HTR-8/SVneo (cell line): ENCODE measurements around the gene TREH.
A peak's percentile ranks its signal among the peaks of the same experiment; 100 is the strongest.
"Not testable (repeated sequence)": the region's sequence is repeated elsewhere in the genome, so short reads cannot be mapped to it uniquely, and the experiment has no call there.

Experiments
- DNase-seq: peaks from one replicate; pipeline ENCODE4 v3.0.0; 2011; ENCODE audit warnings: low spot score, mixed read lengths; ENCODE audit not compliant: insufficient read length
- FAIRE-seq: peaks from 2 replicates; lab custom pipeline; 2011; peaks lifted over from hg19 to GRCh38; lab: Jason Lieb, UNC

TREH gene

DNA sequence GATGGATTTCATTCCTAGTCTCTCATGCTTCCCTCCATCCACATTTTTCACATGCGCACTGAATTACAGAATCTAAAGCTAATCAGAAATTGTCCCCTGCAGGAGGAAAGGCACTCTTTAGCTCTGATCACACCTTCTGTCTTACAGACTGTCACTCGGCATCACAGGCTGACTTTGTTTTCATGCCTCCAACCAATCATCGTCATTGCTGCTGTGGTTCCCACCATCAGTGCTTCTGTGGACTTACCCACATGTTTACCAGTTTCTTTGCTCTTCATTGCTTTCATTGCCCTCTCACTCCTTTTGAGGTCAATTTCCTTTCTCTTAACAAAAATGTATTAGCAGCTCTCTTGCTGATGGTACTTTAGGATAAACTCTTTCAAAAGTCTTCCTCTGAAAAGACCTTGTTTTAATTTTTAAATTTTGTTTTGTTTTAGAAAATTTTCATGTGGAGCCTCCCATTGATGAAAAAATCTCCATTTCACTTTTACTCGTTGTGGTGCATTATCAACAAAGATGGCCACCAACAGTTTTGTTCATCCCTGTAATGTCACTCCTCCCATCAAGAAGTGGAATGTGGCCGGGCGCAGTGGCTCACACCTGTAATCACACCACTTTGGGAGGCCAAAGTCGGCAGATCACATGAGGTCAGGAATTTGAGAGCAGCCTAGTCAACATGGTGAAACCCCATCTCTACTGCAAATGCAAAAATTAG is 20.2 kb upstream of the TREH start:
- FAIRE-seq (no peak), DNase-seq (no peak)

DNA sequence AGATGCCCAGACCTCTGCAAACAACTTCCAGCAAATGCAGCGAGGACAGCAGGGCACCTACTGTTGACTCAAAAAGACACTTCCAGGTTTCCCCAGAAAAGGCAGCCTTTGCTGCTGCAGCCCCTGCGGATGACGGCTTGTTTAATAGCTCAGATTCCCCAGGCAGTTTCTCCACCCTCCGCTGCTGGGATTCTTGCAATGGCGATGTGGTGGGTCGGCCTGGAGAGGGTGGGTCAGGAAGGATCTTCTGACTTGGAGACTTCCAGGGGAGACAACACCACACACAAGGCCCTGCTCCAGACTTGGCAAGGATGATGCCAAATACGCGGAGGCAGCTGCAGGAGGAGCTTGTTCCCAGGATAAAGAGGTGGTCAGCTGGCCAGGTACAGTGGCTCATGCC is 17.9 kb upstream of the TREH start:
- no peak for DNase-seq
- no peak for FAIRE-seq

DNA sequence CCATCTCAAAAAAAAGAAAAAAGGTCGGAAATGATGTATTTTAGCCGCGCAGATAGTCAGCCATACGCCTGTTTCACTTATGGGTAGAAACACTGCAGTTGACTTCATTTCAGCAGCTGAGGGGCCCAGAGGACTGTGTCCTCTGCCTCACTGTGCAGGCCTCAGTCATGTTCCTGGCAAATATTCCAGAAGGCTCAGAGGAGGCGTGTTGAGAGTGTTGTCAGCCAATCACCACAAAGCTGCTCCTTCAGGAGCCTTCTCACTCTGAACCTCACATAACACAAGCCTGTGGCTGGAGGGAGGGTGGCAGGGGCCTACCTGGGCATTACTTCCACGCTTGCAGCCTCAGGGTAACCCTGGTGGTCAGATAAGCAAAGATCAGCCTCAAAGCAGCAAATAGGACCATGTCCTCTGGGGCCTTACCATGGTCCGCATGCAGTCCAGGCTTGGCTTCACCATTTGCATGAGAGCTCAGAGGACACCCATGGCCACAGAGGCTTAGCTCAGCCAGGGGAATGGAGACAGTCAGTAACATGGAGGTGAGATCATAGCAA is 17.3 kb upstream of the TREH start:
- FAIRE-seq (no peak), DNase-seq (no peak)

DNA sequence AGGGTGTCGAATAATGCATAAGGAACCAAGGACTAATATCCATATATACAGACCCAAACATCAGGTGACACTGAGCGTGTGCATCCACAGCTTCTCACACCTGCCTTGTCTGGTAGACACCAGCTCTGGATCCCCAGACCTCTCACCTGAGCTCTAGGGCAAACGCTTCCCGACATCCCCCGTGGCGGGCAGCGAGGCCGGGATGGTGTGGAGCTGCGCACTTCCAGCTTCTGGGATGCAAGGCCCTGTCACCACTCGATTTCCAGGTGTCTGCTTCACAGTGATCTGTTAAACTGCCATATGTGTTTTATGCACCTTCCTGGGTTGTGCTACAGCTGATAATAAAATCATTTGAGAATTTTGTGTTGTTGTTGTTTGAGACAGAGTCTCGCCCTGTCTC is 15.3 kb upstream of the TREH start:
- no peak for FAIRE-seq

DNA sequence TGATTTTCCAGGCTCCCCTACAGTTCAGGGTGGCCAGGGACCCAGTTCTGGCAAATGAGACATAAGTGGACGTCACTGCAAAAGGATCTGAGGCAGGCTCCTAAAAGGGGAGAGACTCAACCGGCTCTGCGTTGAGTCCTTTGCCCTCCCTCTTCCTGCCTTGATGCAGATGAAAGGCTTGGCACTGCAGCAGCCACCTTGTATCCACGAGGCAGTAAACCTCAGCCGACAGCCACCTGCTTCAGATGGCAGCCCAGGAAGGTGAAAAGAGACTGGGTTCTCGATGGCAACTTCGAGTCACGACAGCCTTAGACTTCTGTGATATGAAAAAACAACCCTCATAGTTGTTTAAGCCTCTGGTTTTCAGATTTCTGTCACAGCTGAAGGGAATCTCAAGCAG is 14.7 kb upstream of the TREH start:
- FAIRE-seq: no peak
- no peak for DNase-seq

More for the DNA sequence above, 15.3 kb upstream of the TREH start:
- no peak for DNase-seq

DNA sequence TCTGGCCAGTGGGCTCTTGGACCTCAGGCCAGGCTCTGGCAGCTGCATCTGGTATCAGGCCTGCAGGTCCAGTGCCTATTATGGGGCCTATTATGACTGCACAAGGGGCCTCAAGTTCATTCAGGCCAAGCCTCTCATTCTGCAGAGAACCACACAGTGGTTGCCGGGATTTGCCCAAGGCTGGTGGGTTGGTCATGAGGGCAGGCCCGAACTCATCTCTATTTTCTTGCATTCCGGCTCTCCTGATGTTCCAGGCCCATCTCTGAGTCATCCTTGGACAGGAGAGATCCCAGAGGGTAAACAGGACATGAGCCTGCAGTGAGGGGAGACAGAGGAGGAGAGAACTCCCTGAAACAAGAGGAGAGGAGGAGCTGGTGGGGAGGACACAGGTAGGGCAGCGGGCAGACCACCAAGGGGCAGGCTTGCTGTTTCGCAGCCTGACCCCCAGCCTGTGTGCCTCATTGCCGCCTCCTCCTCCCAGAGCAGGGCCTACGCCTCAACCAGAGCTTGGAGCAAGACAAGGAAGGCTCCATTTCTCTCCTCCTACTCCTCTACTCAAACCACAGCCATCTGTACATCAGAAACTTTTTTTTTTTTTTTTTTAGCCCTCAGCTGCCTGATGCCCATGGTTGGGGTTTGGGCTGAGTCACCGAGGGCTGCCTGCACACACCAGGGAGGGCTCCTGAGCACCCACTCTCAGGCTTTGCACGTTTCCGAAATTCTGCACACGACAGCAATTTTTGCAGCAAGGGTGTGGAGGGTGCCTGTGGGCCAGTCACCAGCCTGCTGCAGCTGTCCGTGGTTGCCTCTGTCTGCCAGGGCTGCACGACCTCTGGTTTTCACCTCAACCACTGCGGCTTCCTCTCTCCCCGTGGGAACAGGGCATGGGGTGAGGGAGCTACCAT is 12.7 kb upstream of the TREH start:
- FAIRE-seq (peak; percentile 54), DNase-seq (peak; percentile 69)

DNA sequence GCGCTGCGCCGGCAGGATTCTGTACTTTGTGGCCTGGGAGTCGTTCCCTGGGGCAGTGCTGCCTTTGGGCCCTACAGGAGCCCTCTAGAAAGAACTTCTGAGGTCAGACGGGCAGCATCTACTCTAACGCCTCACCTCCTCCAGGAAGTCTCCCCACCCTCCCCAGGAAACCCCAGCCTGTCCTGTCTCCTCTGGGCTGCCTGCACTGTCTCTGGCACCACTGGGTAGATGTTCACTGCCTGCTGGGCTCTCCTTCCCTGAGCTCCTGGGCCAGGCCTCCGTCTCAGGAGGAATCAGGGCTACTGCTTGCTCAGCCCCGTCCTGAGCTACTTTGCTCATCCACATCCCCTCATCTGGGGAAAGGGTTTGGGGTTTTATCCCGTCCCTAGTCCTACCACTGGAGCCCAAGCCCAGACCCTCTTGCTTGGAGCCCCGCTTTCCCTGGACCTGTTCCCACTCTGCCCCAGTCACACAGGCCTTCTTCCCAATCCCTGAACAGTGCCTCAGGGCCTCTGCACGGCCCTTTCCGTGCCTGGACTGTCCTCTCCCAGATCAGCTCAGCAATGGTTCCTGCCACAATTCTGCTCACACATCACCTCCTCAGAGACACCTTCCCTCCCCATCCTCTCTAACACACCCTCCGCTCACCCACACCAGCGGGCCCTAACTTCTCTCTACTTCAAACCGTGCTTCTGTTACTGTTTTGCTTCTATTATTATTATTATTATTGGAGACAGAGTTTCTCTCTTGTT is 11.3 kb upstream of the TREH start:
- DNase-seq (no peak), FAIRE-seq (no peak)

DNA sequence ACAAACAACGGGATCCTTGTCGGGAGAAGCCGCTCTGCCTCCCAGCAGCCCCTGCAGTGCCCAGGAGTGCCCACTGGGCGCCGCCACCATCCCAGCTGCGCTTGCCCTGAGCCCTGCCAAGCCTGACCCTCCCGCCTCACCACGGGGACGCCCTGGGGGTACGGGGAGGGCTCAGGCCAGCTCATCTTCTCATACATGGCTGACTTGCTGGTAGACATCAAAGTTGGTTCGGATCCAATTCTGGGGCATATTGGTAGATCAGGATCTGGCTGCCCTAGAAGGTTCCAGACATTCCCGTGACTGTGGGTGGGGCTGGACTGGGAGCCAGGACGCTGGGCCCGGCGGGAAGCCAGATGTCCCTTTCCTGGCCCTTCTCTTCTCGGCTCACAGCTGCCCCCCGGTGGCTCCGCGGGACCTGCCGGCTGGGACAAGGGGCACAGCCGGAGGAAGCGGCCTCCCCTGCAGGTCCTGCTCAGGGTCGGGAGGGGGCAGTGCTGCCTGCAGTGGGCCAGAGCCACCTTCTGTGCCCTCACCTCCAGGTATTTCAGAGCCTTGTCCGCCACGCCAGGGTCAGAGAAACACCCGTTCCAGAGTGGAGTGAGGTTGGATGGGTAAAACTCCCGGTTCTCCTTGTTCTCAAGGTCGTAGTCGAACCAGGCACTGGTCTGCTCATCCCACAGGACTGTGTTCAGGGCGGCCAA is 10.6 kb upstream of the TREH start:
- DNase-seq: peak; percentile 92
- FAIRE-seq: peak; percentile 98

DNA sequence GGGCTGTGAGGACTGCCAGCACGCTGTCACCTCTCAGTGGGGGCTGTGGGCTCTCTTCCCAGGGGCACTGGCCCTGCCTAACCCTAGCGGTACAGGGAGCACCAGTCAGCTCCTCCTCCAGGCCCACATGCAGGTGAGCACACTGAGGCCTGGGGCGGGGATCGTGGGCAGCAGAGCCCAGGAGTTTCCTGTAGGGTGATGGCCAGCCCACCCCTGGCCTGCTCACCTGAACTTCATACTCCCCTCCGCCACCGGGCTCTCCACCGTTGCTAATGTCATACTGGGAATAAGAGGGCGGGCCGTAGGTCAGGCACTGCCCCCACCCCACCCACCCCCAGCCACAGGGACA is 10.0 kb upstream of the TREH start:
- no peak for DNase-seq
- FAIRE-seq: no peak

DNA sequence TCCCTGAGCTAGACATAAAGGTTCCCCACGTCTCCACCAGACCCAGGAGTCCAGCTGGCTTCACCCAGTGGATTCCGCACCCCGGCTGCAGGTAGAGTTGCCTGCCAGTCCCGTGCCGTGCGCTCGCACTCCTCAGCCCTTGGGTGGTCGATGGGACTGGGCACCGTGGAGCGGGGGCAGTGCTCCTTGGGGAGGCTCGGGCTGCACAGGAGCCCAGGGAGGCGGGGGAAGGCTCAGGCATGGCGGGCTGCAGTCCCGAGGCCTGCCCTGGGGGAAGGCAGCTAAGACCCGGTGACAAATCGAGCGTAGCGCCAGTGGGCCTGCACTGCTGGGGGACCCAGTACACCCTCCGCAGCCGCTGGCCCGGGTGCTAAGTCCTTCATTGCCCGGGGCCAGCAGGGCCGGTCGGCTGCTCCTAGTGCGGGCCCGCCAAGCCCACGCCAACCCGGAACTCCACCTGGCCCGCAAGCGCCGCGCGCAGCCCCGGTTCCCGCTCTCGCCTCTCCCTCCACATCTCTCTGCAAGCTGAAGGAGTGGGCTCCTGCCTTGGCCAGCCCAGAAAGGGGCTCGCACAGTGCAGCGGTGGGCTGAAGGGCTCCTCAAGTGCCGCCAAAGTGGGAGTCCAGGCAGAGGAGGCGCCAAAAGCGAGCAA is 9.5 kb upstream of the TREH start:
- DNase-seq: no peak
- no peak for FAIRE-seq

DNA sequence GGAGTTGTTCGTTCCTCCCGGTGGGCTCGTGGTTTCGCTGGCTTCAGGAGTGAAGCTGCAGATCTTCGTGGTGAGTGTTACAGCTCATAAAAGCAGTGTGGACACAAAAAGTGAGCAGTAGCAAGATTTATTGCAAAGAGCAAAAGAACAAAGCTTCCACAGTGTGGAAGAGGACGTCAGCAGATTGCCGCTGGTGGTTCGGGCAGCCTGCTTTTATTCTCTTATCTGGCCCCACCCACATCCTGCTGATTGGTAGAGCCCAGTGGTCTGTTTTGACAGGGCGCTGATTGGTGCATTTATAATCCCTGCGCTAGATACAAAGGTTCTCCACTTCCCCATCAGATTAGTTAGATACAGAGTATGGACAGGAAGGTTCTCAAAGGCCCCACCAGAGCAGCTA is 8.9 kb upstream of the TREH start:
- DNase-seq, FAIRE-seq: not testable (repeated sequence)

DNA sequence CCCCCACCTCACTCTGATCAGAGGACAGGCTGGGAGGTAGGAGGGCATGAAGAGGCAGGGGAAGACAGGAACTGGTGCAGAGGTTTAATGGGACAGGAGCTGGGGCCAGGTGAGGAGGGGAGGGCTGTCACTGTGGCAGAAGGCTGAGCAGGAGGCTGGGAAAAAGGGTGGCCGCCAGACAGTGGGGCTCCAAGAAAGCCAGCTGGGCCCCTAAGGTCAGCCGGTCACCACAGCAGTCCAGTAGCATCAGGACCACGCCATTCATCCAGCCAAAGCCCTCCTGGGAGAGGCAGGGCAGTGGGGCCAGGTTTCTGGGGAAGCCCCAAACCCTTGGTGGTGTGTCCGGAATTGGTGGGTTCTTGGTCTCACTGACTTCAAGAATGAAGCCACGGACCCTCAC is 8.5 kb upstream of the TREH start:
- no peak for FAIRE-seq
- no peak for DNase-seq

DNA sequence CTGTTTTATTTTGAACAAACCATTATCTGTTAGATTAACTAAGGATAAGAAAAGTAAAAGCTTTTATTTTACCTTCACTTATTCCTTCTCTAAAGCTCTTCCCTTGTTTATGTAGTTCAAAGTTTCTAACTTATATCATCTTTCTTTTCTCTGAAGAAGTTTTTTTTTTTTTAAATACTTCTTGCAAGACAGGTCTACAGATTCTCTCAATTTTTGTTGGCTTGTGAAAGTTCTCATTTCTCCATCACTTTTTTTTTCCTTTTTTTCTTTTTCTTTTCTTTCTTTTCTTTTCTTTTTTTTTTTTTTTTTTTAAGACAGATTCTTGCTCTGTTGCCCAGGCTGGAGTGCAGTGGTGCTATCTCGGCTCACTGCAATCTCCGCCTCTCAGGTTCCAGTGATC is 4.7 kb upstream of the TREH start:
- DNase-seq: no peak

DNA sequence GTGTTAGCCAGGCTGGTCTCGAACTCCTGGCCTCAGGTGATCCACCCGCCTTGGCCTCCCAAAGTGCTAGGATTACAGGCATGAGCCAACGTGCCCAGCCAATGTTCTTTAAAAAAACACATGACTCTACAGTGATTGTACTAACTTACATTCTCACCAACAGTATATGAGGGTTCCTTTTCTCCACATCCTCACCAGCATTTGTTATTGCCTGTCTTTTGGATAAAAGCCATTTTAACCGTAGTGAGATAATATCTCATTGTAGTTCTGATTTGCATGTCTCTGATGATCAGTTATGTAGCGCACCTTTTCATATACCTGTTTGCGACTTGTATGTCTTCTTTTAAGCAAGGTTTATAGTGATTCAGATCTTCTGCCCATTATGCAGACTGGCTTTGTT is 3.5 kb upstream of the TREH start:
- FAIRE-seq, DNase-seq: not testable (repeated sequence)

More for the DNA sequence above, 4.7 kb upstream of the TREH start:
- no peak for FAIRE-seq

DNA sequence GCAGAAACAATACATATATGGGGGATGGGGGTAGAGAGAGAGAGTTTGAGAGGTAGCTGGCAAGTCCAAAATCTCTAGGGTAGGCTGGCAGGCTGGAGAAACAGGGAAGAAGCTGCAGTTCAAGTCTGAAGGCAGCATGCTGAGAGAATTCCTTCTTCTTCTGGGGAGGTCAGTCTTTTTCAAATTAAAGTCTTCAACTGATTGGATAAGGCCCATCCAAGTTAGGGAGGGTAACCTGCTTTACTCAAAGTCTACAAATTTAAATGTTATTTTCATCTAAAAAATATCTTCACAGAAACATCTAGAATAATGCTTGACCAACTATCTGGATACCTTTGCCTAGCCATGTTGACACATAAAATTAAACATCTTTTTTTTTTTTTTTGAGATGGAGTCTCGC is 2.9 kb upstream of the TREH start:
- FAIRE-seq (no peak), DNase-seq (no peak)

DNA sequence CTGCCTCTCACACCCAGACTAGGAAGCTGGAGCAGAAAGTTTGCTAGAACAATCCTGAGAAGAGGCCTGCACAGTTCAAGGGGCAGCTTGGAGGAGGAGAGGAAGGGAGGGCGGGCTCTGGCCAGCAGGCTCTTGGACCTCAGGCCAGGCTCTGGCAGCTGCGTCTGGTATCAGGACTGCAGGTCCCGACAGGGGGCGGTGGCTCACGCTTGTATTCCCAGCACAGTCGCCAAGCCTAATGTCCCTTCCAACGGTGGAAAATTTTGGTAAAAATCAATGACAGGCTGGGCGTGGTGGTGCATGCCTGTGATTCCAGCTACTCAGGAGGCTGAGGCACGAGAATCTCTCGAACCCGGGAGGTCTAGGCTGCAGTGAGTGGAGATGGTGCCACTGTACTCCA is 542 bp downstream of the TREH start:
- DNase-seq, FAIRE-seq: not testable (repeated sequence)

DNA sequence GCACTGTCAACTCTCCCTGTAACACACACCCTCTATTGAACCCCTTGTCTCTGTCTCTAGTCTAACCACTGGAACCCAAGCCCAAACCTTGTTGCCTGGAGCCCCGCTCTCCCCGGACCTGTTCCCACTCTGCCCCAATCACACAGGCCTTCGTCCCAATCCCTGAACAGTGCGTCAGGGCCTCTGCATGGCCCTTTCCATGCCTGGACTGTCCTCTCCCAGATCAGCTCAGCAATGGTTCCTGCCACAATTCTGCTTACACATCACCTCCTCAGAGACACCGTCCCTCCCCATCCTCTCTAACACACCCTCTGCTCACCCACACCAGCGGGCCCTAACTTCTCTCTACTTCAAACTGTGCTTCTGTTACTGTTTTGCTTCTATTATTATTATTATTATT is 1.5 kb downstream of the TREH start:
- FAIRE-seq (no peak), DNase-seq (no peak)

DNA sequence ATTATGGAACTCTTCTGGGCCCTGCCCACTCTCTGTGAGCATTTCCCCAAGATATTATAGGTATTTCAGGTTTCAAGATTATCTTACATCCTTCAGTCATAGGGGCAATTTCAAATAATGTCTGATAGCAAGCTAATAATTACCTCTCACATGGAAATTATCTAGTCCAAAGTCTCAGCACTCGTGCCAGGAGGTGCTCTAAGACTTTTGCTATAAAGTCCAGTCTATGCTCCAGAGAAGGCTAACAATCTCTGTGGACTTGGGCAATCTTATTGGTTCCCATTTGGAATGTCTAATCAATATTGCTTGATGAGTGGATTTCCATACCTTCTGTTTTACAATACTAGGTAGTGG is 5.4 kb downstream of the TREH start:
- DNase-seq: no peak
- FAIRE-seq: no peak

DNA sequence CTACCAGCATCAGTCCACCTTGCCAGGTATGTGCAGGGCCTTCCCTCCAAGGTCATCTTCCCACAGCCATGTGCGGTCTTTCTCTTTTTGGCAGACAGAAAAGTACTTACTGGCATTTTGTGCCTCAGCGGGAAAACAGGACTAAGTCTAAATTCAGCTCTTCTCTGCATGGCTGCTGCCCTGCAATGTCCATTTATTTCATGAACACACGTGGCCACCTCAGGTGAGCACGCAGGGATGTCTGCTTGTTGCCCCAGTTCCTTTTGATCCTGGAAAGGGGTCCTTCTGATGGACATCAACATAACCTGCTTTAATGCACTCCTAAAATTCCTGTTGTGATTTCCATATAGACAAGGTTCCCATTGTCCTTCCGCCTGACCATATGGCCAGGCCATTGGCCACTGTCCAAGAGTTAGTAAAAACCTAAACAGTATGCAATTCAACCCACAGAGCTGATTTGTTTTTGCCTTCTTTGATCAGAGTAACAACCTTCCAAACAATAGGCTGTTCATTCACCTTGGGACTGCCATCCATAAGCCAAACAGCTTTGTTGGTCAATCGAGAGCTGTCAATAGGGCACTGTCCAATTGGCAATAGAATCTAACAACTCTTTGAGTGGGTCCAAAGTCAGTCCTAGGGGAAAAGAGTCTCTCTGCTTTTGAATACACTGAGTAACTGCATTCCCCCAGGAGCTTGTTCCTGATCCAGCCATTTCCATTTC is 5.9 kb downstream of the TREH start:
- FAIRE-seq (no peak), DNase-seq (no peak)
